ENCODE results near the gene TEX2. TPM values are rescaled to one million over a fixed set of nuclear protein-coding genes. Genes with fewer than 3 reads are reported as not detected.
A peak's percentile ranks its signal among the peaks of the same experiment; 100 is the strongest.

Gene TEX2
- total and polyA plus RNA-seq, 2 of the 13 experiments (the other 11 are each of a cell fraction or from before 2014, with no cell fraction given): 21.4 to 37.7 TPM

GRCh38 chr17:64147110-64148016, 115.7 kb downstream of the TEX2 start (continued):
- TF ChIP-seq, protein P1, sequence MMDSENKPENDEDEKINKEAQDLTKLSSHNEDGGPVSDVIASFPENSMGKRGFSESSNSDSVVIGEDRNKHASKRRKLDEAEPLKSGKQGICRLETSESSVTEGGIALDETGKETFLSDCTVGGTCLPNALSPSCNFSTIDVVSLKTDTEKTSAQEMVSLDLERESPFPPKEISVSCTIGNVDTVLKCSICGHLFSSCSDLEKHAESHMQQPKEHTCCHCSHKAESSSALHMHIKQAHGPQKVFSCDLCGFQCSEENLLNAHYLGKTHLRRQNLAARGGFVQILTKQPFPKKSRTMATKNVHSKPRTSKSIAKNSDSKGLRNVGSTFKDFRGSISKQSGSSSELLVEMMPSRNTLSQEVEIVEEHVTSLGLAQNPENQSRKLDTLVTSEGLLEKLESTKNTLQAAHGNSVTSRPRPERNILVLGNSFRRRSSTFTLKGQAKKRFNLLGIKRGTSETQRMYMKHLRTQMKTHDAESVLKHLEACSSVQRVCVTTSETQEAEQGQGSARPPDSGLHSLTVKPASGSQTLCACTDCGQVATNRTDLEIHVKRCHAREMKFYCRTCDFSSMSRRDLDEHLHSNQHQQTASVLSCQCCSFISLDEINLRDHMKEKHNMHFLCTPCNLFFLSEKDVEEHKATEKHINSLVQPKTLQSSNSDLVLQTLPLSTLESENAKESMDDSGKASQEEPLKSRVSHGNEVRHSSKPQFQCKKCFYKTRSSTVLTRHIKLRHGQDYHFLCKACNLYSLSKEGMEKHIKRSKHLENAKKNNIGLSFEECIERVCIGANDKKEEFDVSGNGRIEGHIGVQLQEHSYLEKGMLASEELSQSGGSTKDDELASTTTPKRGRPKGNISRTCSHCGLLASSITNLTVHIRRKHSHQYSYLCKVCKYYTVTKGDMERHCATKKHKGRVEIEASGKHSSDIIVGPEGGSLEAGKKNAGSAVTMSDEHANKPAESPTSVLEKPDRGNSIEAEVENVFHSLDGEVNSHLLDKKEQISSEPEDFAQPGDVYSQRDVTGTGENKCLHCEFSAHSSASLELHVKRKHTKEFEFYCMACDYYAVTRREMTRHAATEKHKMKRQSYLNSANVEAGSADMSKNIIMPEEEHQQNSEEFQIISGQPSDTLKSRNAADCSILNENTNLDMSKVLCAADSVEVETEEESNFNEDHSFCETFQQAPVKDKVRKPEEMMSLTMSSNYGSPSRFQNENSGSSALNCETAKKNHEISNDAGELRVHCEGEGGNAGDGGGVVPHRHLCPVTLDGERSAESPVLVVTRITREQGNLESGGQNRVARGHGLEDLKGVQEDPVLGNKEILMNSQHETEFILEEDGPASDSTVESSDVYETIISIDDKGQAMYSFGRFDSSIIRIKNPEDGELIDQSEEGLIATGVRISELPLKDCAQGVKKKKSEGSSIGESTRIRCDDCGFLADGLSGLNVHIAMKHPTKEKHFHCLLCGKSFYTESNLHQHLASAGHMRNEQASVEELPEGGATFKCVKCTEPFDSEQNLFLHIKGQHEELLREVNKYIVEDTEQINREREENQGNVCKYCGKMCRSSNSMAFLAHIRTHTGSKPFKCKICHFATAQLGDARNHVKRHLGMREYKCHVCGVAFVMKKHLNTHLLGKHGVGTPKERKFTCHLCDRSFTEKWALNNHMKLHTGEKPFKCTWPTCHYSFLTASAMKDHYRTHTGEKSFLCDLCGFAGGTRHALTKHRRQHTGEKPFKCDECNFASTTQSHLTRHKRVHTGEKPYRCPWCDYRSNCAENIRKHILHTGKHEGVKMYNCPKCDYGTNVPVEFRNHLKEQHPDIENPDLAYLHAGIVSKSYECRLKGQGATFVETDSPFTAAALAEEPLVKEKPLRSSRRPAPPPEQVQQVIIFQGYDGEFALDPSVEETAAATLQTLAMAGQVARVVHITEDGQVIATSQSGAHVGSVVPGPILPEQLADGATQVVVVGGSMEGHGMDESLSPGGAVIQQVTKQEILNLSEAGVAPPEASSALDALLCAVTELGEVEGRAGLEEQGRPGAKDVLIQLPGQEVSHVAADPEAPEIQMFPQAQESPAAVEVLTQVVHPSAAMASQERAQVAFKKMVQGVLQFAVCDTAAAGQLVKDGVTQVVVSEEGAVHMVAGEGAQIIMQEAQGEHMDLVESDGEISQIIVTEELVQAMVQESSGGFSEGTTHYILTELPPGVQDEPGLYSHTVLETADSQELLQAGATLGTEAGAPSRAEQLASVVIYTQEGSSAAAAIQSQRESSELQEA (CRISPR knock-in tag; IDR thresholded peaks at IDR 0.05; ENCODE audit: not compliant biosample characterization): no peak
- TF ChIP-seq TOPORS (CRISPR knock-in tag; IDR thresholded peaks at IDR 0.05) (no peak), CEBPG (CRISPR knock-in tag; IDR thresholded peaks at IDR 0.05) (peak; percentile 98), CHCHD3 (CRISPR knock-in tag; IDR thresholded peaks at IDR 0.05) (no peak; the same call in 1 of the 2 replicates), ZFP41 (CRISPR knock-in tag; IDR thresholded peaks at IDR 0.05; ENCODE audit: borderline replicate concordance) (no peak), CREB1 (IDR thresholded peaks at IDR 0.05) (peak; percentile 18; the same call in 1 of the 2 replicates), CREB1 (CRISPR knock-in tag; IDR thresholded peaks at IDR 0.05) (peak; percentile 50), KAT2B (IDR thresholded peaks at IDR 0.05; ENCODE audit: borderline replicate concordance, low read depth, low read length) (no peak), ZNF781 (CRISPR knock-in tag; IDR thresholded peaks at IDR 0.05; ENCODE audit: borderline replicate concordance, not compliant biosample characterization) (no peak), MLX (CRISPR knock-in tag; IDR thresholded peaks at IDR 0.05) (0 out of 2 replicates have a peak, but pooled peaks have one; percentile 28), ZNF75D (CRISPR knock-in tag; IDR thresholded peaks at IDR 0.05; ENCODE audit: borderline replicate concordance) (no peak), DNMT1 (CRISPR knock-in tag; IDR thresholded peaks at IDR 0.05) (0 out of 2 replicates have a peak, but pooled peaks have one; percentile 34), ZMYM2 (CRISPR knock-in tag; IDR thresholded peaks at IDR 0.05) (no peak), MED8 (CRISPR knock-in tag; IDR thresholded peaks at IDR 0.05; ENCODE audit: insufficient replicate concordance) (peak; percentile 16), ZBTB14 (CRISPR knock-in tag; IDR thresholded peaks at IDR 0.05) (no peak; the same call in 1 of the 2 replicates)
- TF ChIP-seq, protein P2, sequence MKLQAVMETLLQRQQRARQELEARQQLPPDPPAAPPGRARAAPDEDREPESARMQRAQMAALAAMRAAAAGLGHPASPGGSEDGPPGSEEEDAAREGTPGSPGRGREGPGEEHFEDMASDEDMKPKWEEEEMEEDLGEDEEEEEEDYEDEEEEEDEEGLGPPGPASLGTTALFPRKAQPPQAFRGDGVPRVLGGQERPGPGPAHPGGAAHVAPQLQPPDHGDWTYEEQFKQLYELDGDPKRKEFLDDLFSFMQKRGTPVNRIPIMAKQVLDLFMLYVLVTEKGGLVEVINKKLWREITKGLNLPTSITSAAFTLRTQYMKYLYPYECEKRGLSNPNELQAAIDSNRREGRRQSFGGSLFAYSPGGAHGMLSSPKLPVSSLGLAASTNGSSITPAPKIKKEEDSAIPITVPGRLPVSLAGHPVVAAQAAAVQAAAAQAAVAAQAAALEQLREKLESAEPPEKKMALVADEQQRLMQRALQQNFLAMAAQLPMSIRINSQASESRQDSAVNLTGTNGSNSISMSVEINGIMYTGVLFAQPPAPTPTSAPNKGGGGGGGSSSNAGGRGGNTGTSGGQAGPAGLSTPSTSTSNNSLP (IDR thresholded peaks at IDR 0.05; ENCODE audit: low read depth, low read length): peak; percentile 83

All from HepG2 (cell line).